C4-2B (cell line): ENCODE results near the gene DCAF10.
"Not testable (repeated sequence)": the region's sequence is repeated elsewhere in the genome, so short reads cannot be mapped to it uniquely, and the experiment has no call there.

ENCODE experiments used
- H3K27ac ChIP-seq: fragments of 450-650 bp; 2 replicates; pipeline ENCODE4 v1.5.1; 2017
- ZFX ChIP-seq: fragments of 450-650 bp; IDR thresholded peaks from 2 replicates; pipeline ENCODE4 v1.6.1; 2017
- TF ChIP-seq, protein P1 (sequence below): fragments of 450-650 bp; conservative IDR thresholded peaks from 2 replicates; pipeline ENCODE4 v1.5.1; 2017; ENCODE audit warnings: mild to moderate bottlenecking

Gene DCAF10

DNA sequence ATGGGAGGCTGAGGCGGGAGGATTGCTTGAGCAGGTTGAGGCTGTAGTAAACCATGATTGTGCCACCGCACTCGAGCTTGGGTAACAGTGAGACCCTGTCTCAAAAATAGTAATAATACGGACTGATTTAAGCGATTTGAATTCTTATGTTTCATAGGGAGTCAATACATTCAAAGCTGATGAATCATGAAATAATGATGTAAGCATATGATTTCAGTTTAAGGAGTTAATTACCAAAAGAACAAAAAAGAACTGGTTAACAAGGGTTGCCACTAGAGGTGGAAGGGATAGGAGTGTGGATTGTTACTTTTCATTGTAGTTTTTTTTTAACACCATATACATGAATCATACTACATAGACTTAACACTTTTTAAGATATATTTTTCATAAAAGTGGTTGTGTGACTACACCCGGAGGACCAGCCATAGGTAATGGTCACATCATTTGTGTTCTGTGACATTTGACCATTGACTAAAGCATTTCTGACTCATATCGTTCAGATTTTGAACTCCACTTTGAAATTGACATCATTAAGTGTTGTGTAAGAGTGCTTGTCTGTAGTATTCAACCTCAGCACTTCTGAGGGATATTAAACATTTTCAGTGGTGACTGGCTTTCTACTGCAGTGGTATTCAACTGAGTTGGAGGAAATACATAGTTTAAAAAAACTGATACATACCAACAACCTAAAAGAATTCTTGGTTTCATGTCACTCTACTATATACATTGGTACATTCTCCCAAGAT, 40.0 kb upstream of the DCAF10 start:
- no peak overlapping the region for H3K27ac ChIP-seq

GRCh38 chr9:37761511-37761910, 39.1 kb upstream of the DCAF10 start:
- H3K27ac ChIP-seq: no peak overlapping the region
- TF ChIP-seq ZFX: no peak
- TF ChIP-seq, protein P1, sequence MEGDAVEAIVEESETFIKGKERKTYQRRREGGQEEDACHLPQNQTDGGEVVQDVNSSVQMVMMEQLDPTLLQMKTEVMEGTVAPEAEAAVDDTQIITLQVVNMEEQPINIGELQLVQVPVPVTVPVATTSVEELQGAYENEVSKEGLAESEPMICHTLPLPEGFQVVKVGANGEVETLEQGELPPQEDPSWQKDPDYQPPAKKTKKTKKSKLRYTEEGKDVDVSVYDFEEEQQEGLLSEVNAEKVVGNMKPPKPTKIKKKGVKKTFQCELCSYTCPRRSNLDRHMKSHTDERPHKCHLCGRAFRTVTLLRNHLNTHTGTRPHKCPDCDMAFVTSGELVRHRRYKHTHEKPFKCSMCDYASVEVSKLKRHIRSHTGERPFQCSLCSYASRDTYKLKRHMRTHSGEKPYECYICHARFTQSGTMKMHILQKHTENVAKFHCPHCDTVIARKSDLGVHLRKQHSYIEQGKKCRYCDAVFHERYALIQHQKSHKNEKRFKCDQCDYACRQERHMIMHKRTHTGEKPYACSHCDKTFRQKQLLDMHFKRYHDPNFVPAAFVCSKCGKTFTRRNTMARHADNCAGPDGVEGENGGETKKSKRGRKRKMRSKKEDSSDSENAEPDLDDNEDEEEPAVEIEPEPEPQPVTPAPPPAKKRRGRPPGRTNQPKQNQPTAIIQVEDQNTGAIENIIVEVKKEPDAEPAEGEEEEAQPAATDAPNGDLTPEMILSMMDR: no peak

More for the DNA sequence above, 40.0 kb upstream of the DCAF10 start:
- no peak for TF ChIP-seq ZFX
- TF ChIP-seq, protein P1: no peak

DNA sequence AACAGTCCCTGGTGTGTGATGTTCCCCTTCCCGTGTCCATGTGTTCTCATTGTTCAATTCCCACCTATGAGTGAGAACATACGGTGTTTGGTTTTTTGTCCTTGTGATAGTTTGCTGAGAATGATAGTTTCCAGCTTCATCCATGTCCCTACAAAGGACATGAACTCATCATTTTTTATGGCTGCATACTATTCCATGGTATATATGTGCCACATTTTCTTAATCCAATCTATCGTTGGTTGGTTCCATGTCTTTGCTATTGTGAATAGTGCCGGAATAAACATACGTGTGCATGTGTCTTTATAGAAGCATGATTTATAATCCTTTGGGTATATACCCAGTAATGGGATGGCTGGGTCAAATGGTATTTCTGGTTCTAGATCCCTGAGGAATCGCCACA, 35.3 kb upstream of the DCAF10 start:
- H3K27ac ChIP-seq: not testable (repeated sequence)

DNA sequence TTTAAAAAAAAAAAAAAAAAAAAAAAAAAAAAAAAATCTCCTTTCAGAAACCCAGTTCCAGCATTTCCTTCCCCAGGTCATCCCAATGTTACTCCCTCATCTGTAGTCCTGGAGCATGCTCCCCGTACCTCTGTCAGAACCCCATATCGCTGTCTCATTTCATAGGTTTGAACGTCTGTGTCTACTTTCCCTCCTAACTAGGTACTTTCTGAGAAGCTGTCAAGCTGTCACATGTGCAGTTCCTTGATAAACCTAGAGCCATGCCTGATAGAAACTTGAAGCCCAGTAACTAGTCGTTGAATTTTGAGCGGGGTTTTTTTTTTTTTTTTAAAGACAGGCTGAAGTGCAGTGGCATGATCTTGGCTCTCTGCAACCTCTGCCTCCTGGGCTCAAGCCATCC, 31.3 kb upstream of the DCAF10 start:
- H3K27ac ChIP-seq: no peak overlapping the region
- TF ChIP-seq ZFX: no peak
- TF ChIP-seq, protein P1: no peak

DNA sequence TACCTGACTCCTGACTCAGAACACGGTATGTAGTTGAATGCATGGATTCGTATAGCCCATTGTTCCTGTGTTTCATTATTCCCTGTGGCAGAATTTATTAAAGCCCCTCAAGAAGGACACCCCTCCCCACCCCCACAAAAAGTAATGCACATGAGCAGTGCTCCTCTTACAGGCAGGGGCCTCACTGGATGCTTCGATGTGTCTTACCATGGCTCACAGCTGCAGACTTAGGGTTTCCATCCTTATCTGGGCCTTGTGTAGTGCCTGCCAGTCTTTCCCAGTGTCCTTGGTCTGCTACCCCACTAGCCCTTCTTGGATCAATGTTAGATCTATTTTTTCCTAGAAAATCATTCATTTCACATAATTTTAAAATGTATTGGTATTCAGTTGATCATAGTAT, 30.6 kb upstream of the DCAF10 start:
- H3K27ac ChIP-seq: no peak overlapping the region
- TF ChIP-seq, protein P1: no peak
- TF ChIP-seq ZFX: no peak

- no peak overlapping the region for H3K27ac ChIP-seq
- no peak for TF ChIP-seq ZFX
- TF ChIP-seq, protein P1: no peak
Observed at GRCh38 chr9:37775216-37775919, 25.2 kb upstream of the DCAF10 start.

DNA sequence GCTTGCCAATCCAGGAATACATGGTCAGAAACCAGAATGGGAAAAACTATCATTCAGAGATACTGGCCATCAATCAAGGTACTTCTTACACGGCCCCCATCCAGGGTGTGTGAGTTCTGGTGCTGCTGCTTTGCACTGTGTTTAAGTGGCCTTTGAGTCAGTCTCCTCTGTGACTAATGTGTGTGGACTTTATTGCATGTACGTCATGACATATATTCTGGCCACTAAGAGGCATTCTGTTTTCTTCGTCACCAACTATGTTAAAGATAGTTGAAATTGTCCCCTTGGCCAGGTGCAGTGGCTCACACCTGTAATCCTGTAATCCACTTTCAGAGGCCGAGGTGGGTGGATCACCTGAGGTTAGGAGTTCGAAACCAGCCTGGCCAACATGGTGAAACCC, 24.3 kb upstream of the DCAF10 start:
- TF ChIP-seq, protein P1: no peak
- no peak for TF ChIP-seq ZFX
- no peak overlapping the region for H3K27ac ChIP-seq
